Fibroblast of skin of back (primary cell): Measurements from ENCODE around the gene ADAMTS2.

Experiments used
- DNase-seq: peaks from one replicate; pipeline ENCODE4 v3.0.0-alpha.2; 2013

Gene ADAMTS2

GRCh38 chr5:179278546-179278945, 66.7 kb downstream of the ADAMTS2 start:
- DNase-seq: no peak

DNA sequence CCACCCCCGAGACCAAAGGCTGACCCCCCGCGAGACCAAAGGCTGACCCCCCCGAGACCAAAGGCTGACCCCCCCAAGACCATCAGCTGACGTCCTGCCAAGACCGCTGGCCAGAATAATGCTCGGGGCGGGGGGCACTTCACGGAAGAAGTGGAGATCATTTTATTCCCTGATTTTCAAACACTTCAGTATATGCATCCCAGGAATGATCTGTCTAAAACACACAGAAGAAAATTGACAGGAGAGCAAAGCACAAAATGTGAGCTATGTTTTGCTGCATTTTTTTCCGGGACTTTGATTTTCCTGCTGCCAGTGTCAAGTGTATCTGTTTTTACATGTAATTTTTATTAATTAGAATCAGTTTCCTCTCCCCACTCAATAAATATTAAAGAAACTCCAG, 67.1 kb downstream of the ADAMTS2 start:
- no peak for DNase-seq

DNA sequence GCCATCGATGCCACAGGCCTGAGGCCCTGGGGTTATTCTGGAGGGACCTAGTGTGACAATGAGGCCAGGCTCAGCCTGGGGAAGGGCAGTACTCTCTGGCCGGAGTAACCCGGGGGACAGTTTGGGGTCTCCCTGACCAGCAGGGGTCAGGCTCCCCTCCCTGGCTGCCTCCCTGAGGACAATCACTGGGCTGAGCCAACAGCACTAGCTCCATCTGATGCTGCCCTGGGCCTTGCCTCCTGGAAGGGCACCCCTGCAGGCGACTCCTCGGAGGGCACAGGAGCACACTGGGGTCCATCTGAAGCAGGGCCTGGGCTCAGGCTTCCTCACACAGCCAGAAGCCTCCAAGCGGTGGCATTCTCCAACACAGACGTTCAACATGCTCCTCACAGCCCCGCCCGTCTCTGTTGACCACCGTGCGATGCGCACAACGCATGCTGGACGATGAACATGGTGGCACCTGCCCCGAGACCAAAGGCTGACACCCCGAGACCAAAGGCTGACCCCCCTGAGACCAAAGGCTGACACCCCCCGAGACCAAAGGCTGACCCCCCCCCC, 68.3 kb downstream of the ADAMTS2 start:
- no peak for DNase-seq

- DNase-seq: peak; percentile 98
Observed at GRCh38 chr5:179275941-179276837, 69.1 kb downstream of the ADAMTS2 start.

DNA sequence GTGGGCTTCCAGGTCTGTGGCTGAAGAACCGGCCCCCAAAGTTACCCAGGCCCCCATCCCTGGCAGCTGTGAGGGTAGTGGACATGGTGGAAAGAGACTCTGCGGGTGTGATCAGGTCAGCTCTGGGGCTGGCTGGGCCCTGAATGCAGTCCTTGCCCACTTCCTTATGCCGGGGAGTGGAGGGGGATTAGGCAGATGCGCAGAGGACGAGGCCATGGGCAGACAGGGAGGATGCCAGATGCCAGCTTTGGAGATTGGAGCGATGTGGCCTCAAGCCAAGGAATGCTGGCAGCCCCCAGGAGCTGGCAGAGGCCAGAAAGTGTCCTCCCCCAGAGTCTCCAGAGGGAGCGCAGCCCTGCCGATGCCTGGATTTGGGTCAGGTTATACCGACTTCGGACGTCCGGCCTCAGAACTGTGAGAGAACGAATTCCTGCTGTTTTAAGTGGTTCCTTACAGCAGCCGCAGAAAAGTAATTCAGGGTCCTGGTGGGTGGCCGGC, 69.8 kb downstream of the ADAMTS2 start:
- DNase-seq: no peak

- DNase-seq: no peak
Observed at GRCh38 chr5:179274321-179275315, 70.6 kb downstream of the ADAMTS2 start.

DNA sequence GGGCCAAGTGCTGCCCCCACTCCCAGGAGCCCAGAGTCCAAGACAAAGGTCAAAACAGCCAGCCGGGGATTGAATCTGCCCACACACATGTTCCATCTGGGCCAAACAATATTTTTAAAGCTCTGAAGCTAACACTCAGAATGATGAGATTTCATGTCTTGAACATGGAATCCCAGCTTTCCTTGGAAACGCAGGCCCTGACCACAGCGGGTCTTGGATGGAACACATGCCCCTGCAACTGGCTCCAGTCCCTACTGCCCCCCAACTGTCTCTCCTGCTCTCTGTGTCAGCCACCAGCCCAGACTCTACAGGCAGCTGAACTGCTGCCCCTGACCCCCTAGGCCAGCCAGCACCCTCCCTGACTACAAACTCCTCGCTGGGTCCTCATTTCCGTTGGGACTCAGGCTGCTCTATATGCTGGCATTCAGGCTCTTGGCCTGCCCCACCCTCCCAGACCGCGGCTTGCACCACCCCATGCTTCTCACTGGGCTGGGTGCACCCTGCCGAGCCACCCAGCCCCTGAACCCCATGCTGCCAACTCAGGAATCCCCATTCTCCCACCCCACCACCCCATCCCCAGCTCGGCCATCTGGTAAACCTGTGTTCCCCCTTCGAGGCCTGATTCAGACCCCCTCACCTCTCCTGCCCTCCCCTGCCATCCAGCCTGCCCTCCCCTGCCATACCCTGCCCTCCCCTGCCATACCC, 71.7 kb downstream of the ADAMTS2 start:
- DNase-seq: no peak

- no peak for DNase-seq
Observed at GRCh38 chr5:179273073-179273435, 72.2 kb downstream of the ADAMTS2 start.

DNA sequence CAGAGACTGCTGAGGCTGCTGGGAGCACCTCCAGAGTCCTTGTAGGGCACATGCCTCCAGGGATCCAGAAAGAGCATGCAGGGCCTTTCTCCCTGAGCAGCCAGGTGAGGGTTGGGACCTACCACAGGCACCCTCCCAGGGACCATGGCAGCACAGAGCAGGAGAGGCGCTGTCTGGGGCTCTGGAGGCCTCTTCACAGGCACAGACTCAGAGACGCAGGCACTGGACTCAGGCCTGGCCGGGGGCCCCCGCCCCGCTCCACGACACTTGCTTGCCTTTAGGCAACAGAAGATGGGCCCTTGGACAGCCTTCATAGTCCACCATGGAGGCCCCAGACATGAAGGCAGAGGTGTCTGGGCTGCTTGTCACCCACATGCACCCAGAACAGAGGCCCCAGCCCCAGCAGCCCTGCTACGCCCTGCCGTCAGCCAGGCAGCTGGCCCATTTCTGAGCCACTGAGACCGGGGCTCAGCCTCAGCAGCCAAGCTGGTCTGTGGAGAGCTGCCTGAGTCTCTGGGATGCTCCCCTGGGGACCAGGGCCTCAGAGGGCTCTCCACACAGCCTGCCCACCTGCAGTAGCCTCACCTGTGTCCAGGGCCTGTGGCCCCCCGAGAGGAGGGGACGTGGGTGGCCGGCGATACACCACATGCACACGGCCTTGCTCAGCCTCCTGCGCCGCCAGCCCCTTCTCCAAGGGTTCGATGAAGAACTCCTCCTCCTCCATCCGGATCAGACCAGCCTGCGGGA, 72.8 kb downstream of the ADAMTS2 start:
- DNase-seq: no peak

GRCh38 chr5:179271821-179272325, 73.4 kb downstream of the ADAMTS2 start:
- DNase-seq: no peak

- DNase-seq: no peak
Observed at GRCh38 chr5:179271428-179271734, 73.9 kb downstream of the ADAMTS2 start.

- peak; percentile 59 for DNase-seq
Observed at GRCh38 chr5:179270581-179271427, 74.5 kb downstream of the ADAMTS2 start.

DNA sequence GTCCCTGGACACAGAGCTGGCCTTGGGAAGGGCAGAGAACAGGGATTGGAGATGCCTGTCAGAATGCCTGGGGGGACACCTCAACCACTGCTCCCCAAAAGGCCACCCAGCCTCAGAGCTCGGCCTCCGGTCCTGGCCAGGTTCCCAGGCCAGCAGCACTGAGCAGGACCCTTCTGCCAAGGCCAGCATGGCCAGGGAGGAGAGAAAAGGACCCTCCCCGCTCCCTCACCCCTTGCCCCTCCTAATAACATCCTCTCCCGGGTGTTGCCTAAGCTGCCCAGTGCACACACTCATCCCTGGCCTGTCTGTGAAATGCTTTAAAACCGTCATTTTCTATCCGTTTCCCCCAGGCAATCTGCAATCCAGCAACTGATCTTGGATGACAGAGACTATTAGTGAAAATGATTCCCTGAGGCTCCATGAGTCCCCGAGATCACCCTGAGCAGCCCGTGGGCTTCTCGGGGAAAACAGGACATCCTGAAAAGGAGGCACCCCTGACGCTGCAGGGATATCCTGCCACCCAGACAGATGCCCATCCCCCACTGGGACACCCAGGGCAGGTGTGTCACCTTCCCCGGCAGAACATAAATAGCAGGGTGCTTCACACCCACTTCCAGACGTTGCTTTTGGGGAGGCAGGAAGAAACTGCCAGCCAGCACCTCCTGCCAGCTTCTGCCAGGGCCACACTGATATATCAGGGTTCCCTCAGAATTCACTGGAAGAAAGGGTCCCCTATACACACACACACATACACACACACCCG, 75.3 kb downstream of the ADAMTS2 start:
- DNase-seq: no peak

DNA sequence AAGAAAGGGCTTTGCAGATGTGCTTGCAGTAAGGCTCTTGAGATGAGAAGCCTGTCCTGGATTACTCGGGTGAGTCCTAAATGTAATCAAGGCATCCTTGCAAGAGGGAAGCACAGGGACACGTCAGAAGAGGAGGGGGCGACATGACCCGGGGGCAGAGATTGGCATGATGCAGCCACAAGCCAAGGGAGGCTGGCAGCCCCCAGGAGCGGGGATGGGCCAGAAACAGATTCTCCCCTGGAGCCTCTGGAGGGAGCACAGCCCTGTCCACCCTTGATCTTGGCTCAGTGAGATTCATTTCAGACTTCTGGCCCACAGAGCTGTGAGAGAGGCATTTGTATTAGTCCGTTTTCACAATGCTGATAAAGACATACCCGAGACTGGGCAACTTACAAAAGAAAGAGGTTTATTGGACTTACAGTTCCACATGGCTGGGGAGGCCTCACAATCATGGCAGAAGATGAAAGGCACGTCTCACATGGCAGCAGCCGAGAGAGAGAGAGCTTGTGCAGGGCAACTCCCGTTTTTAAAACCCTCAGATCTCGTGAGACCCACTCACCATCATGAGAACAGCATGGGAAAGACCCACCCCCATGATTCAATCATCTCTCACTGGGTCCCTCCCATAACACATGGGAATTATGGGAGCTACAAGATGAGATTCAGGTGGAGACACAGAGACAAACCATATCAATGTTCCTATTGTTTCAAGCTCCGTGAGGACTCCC, 76.1 kb downstream of the ADAMTS2 start:
- DNase-seq: no peak

DNA sequence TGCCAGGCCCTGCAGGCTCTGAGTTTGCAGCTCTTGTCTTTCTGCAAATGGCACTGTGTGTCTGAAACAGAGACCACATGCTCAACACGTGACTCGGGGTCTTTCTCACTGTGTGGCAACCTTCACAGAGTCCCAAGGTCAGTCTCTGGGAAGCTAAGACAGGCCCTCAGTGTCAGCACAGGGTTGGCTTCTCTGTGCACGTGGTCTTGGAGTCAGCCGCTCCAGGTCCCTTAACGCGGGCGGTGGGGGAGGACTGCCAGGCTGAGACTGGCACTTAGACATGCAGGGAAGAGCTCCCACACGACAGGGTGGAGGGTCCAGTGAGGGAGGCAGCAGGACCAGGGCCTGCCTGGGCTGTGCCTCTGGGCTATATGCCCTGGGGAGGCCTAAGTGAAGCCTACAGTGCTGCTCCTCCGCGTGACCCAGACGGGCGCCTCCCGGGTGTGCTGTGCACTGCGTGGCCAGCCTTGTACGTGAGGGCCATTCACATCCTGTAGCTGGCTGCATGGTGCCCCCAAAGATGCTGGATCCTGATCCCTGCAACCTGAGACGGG, 76.8 kb downstream of the ADAMTS2 start:
- no peak for DNase-seq

GRCh38 chr5:179267671-179268083, 77.6 kb downstream of the ADAMTS2 start:
- DNase-seq: no peak

- no peak for DNase-seq
Observed at GRCh38 chr5:179267071-179267670, 78.1 kb downstream of the ADAMTS2 start.
